ENCODE results near the gene TMEM80. TPM values are rescaled to one million over a fixed set of nuclear protein-coding genes. Genes with fewer than 3 reads are reported as not detected.

TMEM80 gene
- total and polyA plus RNA-seq, 4 experiments from 2014 or later = 27.0 to 47.3 (median 38.6) TPM

- H3K4me1 Mint-ChIP-seq = peaks cover 0 to 3% (median 0%) of the 10 kb centered on the region in 4 donors
- ChIA-PET CTCF (ENCODE audit: partially characterized antibody) (interaction anchor here (1.9 kb wide), 1 partner anchor 11 kb away, joined by 8 read pairs; no protein-coding TSS in a partner anchor), POLR2A (ENCODE audit: partially characterized antibody) (interaction anchor here (1.3 kb wide), 1 partner anchor 92 kb away, joined by 4 read pairs; the partner anchor contains the start of gene TALDO1)
- no peak overlapping the region for H3K27ac Mint-ChIP-seq
- Histone ChIP-seq H3K4me1 (ENCODE audit: insufficient read depth, low read length) (no peaks in the 10 kb centered on the region), H3K27ac (ENCODE audit: low read depth, low read length) (no peak overlapping the region), H3K36me3 (ENCODE audit: insufficient read depth, low read length) (no peaks in the 10 kb centered on the region), H3K4me3 (ENCODE audit: low read length in 2 of 2) (no peak overlapping the region), H3K27me3 (ENCODE audit: insufficient read depth, low read length) (no peaks in the 10 kb centered on the region), H3K9me3 (ENCODE audit: control insufficient read depth in 1 of 2, low read length in 2 of 2) (no peaks in the 10 kb centered on the region)
- intact Hi-C loops (cut with micrococcal nuclease) = no loop called here
- H3K9me3 Mint-ChIP-seq = no peaks in the 10 kb centered on the region
- H3K4me3 Mint-ChIP-seq = no peak overlapping the region
- peaks cover 15 to 17% of the 10 kb centered on the region in 2 donors for H3K36me3 Mint-ChIP-seq
- H3K27me3 Mint-ChIP-seq = no peaks in the 10 kb centered on the region
- no peak for DNase-seq
Observed at GRCh38 chr11:655036-655726, 40.4 kb upstream of the TMEM80 start.

DNA sequence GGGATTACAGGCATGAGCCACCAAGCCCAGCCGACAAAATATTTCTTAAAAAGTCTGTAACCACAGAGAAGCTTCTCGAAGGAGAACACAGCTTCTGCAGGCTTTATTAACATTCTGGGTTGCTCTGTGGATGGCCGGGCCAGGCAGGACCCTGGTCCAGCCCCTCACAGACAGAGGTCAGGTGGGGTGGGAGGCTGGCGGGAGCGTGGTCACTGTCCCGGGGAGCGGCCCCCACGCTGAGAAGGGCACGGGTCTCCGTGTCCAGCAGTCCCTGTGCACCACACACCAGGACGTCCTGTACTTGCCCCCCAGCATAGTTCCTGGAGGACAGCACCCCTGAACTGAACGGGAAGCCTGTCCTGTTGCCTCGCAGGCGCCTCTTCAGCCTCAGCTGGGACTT, 39.2 kb upstream of the TMEM80 start:
- CTCF ChIA-PET (ENCODE audit: partially characterized antibody) = interaction anchor here (1.3 to 1.9 kb wide), 2 partner anchors 10 to 15 kb away, joined by 3 to 8 read pairs; no protein-coding TSS in a partner anchor
- Histone ChIP-seq H3K36me3 (ENCODE audit: insufficient read depth, low read length) (peaks cover 4% of the 10 kb centered on the region), H3K27me3 (ENCODE audit: insufficient read depth, low read length) (no peaks in the 10 kb centered on the region), H3K4me1 (ENCODE audit: insufficient read depth, low read length) (no peaks in the 10 kb centered on the region), H3K9me3 (ENCODE audit: control insufficient read depth in 1 of 2, low read length in 2 of 2) (no peaks in the 10 kb centered on the region), H3K4me3 (ENCODE audit: low read length in 2 of 2) (no peak overlapping the region), H3K27ac (ENCODE audit: low read depth, low read length) (no peak overlapping the region)
- POLR2A ChIA-PET (ENCODE audit: partially characterized antibody) = interaction anchor here (0.7 kb wide), 1 partner anchor 72 kb away, joined by 3 read pairs; no protein-coding TSS in a partner anchor
- Mint-ChIP-seq H3K27me3 (no peaks in the 10 kb centered on the region), H3K4me3 (no peak overlapping the region), H3K27ac (no peak overlapping the region), H3K4me1 (peaks cover 0 to 1% (median 0%) of the 10 kb centered on the region in 4 donors), H3K9me3 (no peaks in the 10 kb centered on the region), H3K36me3 (peaks cover 13 to 16% of the 10 kb centered on the region in 2 donors)
- intact Hi-C loops (cut with micrococcal nuclease) = no loop called here
- no peak for DNase-seq

DNA sequence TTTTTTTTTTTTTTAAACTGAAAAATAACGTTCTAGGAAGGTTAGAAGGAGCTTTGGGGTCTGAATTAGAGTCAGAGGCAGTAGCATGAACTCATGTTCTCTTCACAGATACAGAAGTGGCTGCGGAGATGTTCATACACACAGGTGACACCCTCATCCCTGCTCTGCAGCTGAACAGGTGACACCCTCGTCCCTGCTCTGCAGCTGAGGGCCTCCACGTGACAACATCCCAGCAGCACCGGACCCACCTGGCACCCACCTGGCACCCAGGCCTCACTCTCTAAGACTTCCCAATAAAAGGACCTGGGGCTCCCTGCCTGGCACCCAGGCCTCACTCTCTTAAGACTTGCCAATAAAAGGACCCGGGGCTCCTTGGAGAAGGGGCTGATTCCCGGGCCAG, 38.8 kb upstream of the TMEM80 start:
- ChIA-PET POLR2A (ENCODE audit: partially characterized antibody) (no interaction called here), CTCF (ENCODE audit: partially characterized antibody) (interaction anchor here (1.3 to 1.9 kb wide), 2 partner anchors 9 to 15 kb away, joined by 3 to 8 read pairs; no protein-coding TSS in a partner anchor)
- peaks cover 4% of the 10 kb centered on the region for H3K36me3 ChIP-seq (ENCODE audit: insufficient read depth, low read length)
- intact Hi-C loops (cut with micrococcal nuclease) = no loop called here
- Mint-ChIP-seq H3K27me3 (no peaks in the 10 kb centered on the region), H3K4me3 (no peak overlapping the region), H3K27ac (no peak overlapping the region), H3K36me3 (peaks cover 10 to 15% of the 10 kb centered on the region in 2 donors), H3K9me3 (no peaks in the 10 kb centered on the region), H3K4me1 (peaks cover 0 to 1% (median 0%) of the 10 kb centered on the region in 4 donors)
- no peaks in the 10 kb centered on the region for H3K27me3 ChIP-seq (ENCODE audit: insufficient read depth, low read length)
- DNase-seq = no peak
- no peaks in the 10 kb centered on the region for H3K9me3 ChIP-seq (ENCODE audit: control insufficient read depth in 1 of 2, low read length in 2 of 2)
- H3K4me1 ChIP-seq (ENCODE audit: insufficient read depth, low read length) = no peaks in the 10 kb centered on the region
- no peak overlapping the region for H3K4me3 ChIP-seq (ENCODE audit: low read length in 2 of 2)
- no peak overlapping the region for H3K27ac ChIP-seq (ENCODE audit: low read depth, low read length)

- no peaks in the 10 kb centered on the region for H3K27me3 ChIP-seq (ENCODE audit: insufficient read depth, low read length)
- H3K36me3 ChIP-seq (ENCODE audit: insufficient read depth, low read length) = peaks cover 4% of the 10 kb centered on the region
- H3K4me3 ChIP-seq (ENCODE audit: low read length in 2 of 2) = no peak overlapping the region
- no peaks in the 10 kb centered on the region for H3K9me3 Mint-ChIP-seq
- H3K27ac Mint-ChIP-seq = no peak overlapping the region
- DNase-seq = no peak
- ChIA-PET POLR2A (ENCODE audit: partially characterized antibody) (no interaction called here), CTCF (ENCODE audit: partially characterized antibody) (no interaction called here)
- peaks cover 6 to 17% of the 10 kb centered on the region in 2 donors for H3K36me3 Mint-ChIP-seq
- intact Hi-C loops (cut with micrococcal nuclease) = no loop called here
- H3K27ac ChIP-seq (ENCODE audit: low read depth, low read length) = no peak overlapping the region
- no peaks in the 10 kb centered on the region for H3K27me3 Mint-ChIP-seq
- H3K9me3 ChIP-seq (ENCODE audit: control insufficient read depth in 1 of 2, low read length in 2 of 2) = no peaks in the 10 kb centered on the region
- no peaks in the 10 kb centered on the region for H3K4me1 ChIP-seq (ENCODE audit: insufficient read depth, low read length)
- H3K4me3 Mint-ChIP-seq = no peak overlapping the region
- H3K4me1 Mint-ChIP-seq = peaks cover 0 to 2% (median under 1%) of the 10 kb centered on the region in 4 donors
Observed at GRCh38 chr11:657691-658126, 37.9 kb upstream of the TMEM80 start.

- Mint-ChIP-seq H3K27ac (peak overlapping the region in 1 of 7 donors; percentile 31), H3K4me3 (no peak overlapping the region), H3K36me3 (peaks cover 0 to 18% of the 10 kb centered on the region in 2 donors), H3K9me3 (no peaks in the 10 kb centered on the region), H3K4me1 (peaks cover 0 to 3% (median under 1%) of the 10 kb centered on the region in 4 donors), H3K27me3 (no peaks in the 10 kb centered on the region)
- Histone ChIP-seq H3K4me3 (ENCODE audit: low read length in 2 of 2) (no peak overlapping the region), H3K27me3 (ENCODE audit: insufficient read depth, low read length) (no peaks in the 10 kb centered on the region), H3K36me3 (ENCODE audit: insufficient read depth, low read length) (peaks cover 10% of the 10 kb centered on the region), H3K27ac (ENCODE audit: low read depth, low read length) (no peak overlapping the region), H3K9me3 (ENCODE audit: control insufficient read depth in 1 of 2, low read length in 2 of 2) (no peaks in the 10 kb centered on the region), H3K4me1 (ENCODE audit: insufficient read depth, low read length) (no peaks in the 10 kb centered on the region)
- DNase-seq = no peak
- intact Hi-C loops (cut with micrococcal nuclease) = no loop called here
- CTCF ChIA-PET (ENCODE audit: partially characterized antibody) = interaction anchor here (1.5 to 3.1 kb wide), 3 partner anchors 13 to 88 kb away, joined by 3 to 28 read pairs (median 3); partner anchors contain the start of gene TALDO1
- POLR2A ChIA-PET (ENCODE audit: partially characterized antibody) = no interaction called here
Observed at GRCh38 chr11:659532-660085, 36.0 kb upstream of the TMEM80 start.

- Mint-ChIP-seq H3K4me1 (peaks cover 0 to 3% (median under 1%) of the 10 kb centered on the region in 4 donors), H3K27me3 (no peaks in the 10 kb centered on the region), H3K4me3 (no peak overlapping the region), H3K36me3 (peaks cover 2 to 18% of the 10 kb centered on the region in 2 donors), H3K27ac (peak overlapping the region in 1 of 7 donors; percentile 31), H3K9me3 (no peaks in the 10 kb centered on the region)
- H3K4me1 ChIP-seq (ENCODE audit: insufficient read depth, low read length) = no peaks in the 10 kb centered on the region
- no peak for DNase-seq
- peaks cover 10% of the 10 kb centered on the region for H3K36me3 ChIP-seq (ENCODE audit: insufficient read depth, low read length)
- no peaks in the 10 kb centered on the region for H3K9me3 ChIP-seq (ENCODE audit: control insufficient read depth in 1 of 2, low read length in 2 of 2)
- H3K4me3 ChIP-seq (ENCODE audit: low read length in 2 of 2) = no peak overlapping the region
- no peaks in the 10 kb centered on the region for H3K27me3 ChIP-seq (ENCODE audit: insufficient read depth, low read length)
- CTCF ChIA-PET (ENCODE audit: partially characterized antibody) = interaction anchor here (1.2 to 3.1 kb wide), 4 partner anchors 14 to 104 kb away, joined by 3 to 28 read pairs (median 3); partner anchors contain the start of gene TALDO1
- intact Hi-C loops (cut with micrococcal nuclease) = no loop called here
- POLR2A ChIA-PET (ENCODE audit: partially characterized antibody) = interaction anchor here (1.1 kb wide), 1 partner anchor 124 kb away, joined by 3 read pairs; the partner anchor contains the start of gene HRAS
- H3K27ac ChIP-seq (ENCODE audit: low read depth, low read length) = no peak overlapping the region
Observed at GRCh38 chr11:660281-660680, 35.3 kb upstream of the TMEM80 start.
